GM12878 (cell line): ENCODE measurements around the gene ASCC3.

ENCODE experiments used
- ATF7 ChIP-seq: fragments of 450-650 bp; IDR thresholded peaks from 2 replicates; pipeline ENCODE4 v1.6.1; 2016; ENCODE audit warnings: low read depth, mild to moderate bottlenecking
- BMI1 ChIP-seq: fragments of 450-650 bp; IDR thresholded peaks from 2 replicates; pipeline ENCODE4 v1.6.1; 2016; ENCODE audit warnings: mild to moderate bottlenecking, moderate library complexity, borderline replicate concordance
- CHD1 ChIP-seq: IDR thresholded peaks from 2 replicates; pipeline ENCODE4 v1.6.1; 2012; ENCODE audit warnings: low read depth, low read length, improper control_type of control experiment
- CTCF ChIP-seq, 3 experiments: IDR thresholded peaks in 2 of 3; conservative IDR thresholded peaks in 1 of 3; 2 replicates each; pipeline ENCODE4 v1.5.1; 2011; ENCODE audit warnings: low read depth in 3 of 3, low read length in 3 of 3, mild to moderate bottlenecking in 3 of 3, control low read depth in 2 of 3, moderate library complexity in 2 of 3, inconsistent platforms in 1 of 3, mixed read lengths in 1 of 3; ENCODE audit not compliant: control insufficient read depth in 2 of 3, insufficient read depth in 1 of 3; ENCODE audit errors: extremely low read depth in 1 of 3
- ETV6 ChIP-seq, 2 experiments: fragments of 450-650 bp in 1 of 2; IDR thresholded peaks in 1 of 2; conservative IDR thresholded peaks in 1 of 2; 2 replicates each; pipeline ENCODE4 v1.6.1; 2014; ENCODE audit warnings: antibody characterized with exemption in 1 of 2, borderline replicate concordance in 1 of 2, low read depth in 1 of 2, mild to moderate bottlenecking in 1 of 2, moderate library complexity in 1 of 2
- EZH2 ChIP-seq: IDR thresholded peaks from 2 replicates; pipeline ENCODE4 v1.6.1; 2012; ENCODE audit warnings: low read depth, mild to moderate bottlenecking, control low read depth, inconsistent platforms, low read length, borderline replicate concordance; ENCODE audit not compliant: control insufficient read depth
- HCFC1 ChIP-seq: fragments of 150-350 bp; IDR thresholded peaks from 2 replicates; pipeline ENCODE4 v1.6.1; 2014; ENCODE audit warnings: low read length
- NBN ChIP-seq: fragments of 450-650 bp; IDR thresholded peaks from 2 replicates; pipeline ENCODE4 v1.6.1; 2016
- NFYA ChIP-seq: IDR thresholded peaks from 2 replicates; pipeline ENCODE4 v1.6.1; 2011; ENCODE audit warnings: low read depth, mild to moderate bottlenecking, low read length, improper control_type of control experiment, borderline replicate concordance
- POLR2A ChIP-seq: IDR thresholded peaks from 2 replicates; pipeline ENCODE4 v1.6.1; 2011; ENCODE audit warnings: low read depth, mild to moderate bottlenecking, low read length
- TF ChIP-seq, protein P1 (sequence below): IDR thresholded peaks from 2 replicates; pipeline ENCODE4 v1.6.1; 2012; ENCODE audit warnings: low read depth, low read length, improper control_type of control experiment
- TF ChIP-seq, protein P2 (sequence below): fragments of 150-350 bp; IDR thresholded peaks from 2 replicates; pipeline ENCODE4 v1.6.1; 2016; ENCODE audit warnings: low read depth, low read length

DNA sequence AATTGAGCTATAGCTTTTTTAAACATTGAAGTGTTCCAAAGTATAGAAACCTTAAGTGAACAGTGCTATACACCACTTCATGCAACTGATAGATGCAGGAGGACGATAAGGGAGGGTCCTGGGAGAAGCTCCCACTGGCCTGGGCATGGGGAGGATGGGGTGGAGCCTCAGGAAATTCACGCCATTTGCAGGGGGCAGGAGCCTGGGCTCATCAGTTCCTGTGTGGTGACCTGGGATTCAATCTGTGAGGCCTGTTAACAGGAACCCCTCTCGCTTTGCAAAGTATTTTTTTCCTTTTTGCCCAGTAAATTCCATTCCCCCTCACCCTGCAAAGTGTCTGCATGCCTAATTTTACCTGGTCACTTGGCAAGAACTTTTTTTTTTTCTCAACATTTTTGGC is 11.0 kb upstream of the ASCC3 start:
- TF ChIP-seq CHD1, result no peak
- no peak for TF ChIP-seq POLR2A
- no peak for TF ChIP-seq HCFC1
- TF ChIP-seq, protein P1, sequence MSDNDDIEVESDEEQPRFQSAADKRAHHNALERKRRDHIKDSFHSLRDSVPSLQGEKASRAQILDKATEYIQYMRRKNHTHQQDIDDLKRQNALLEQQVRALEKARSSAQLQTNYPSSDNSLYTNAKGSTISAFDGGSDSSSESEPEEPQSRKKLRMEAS, result no peak
- TF ChIP-seq BMI1, result no peak
- TF ChIP-seq, protein P2, sequence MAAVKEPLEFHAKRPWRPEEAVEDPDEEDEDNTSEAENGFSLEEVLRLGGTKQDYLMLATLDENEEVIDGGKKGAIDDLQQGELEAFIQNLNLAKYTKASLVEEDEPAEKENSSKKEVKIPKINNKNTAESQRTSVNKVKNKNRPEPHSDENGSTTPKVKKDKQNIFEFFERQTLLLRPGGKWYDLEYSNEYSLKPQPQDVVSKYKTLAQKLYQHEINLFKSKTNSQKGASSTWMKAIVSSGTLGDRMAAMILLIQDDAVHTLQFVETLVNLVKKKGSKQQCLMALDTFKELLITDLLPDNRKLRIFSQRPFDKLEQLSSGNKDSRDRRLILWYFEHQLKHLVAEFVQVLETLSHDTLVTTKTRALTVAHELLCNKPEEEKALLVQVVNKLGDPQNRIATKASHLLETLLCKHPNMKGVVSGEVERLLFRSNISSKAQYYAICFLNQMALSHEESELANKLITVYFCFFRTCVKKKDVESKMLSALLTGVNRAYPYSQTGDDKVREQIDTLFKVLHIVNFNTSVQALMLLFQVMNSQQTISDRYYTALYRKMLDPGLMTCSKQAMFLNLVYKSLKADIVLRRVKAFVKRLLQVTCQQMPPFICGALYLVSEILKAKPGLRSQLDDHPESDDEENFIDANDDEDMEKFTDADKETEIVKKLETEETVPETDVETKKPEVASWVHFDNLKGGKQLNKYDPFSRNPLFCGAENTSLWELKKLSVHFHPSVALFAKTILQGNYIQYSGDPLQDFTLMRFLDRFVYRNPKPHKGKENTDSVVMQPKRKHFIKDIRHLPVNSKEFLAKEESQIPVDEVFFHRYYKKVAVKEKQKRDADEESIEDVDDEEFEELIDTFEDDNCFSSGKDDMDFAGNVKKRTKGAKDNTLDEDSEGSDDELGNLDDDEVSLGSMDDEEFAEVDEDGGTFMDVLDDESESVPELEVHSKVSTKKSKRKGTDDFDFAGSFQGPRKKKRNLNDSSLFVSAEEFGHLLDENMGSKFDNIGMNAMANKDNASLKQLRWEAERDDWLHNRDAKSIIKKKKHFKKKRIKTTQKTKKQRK, result no peak
- no peak for TF ChIP-seq NBN
- TF ChIP-seq NFYA, result no peak
- TF ChIP-seq ETV6 (conservative IDR thresholded peaks at IDR 0.05 in 1 of 2, IDR thresholded peaks at IDR 0.05 in 1 of 2; ENCODE audit: borderline replicate concordance in 1 of 2, low read depth in 1 of 2), result no peak
- no peak for TF ChIP-seq EZH2
- no peak for TF ChIP-seq CTCF (IDR thresholded peaks at IDR 0.05 in 2 of 3, conservative IDR thresholded peaks at IDR 0.05 in 1 of 3; ENCODE audit: control insufficient read depth in 2 of 3, extremely low read depth in 1 of 3, insufficient read depth in 1 of 3, low read depth in 3 of 3, low read length in 3 of 3)
- no peak for TF ChIP-seq ATF7
